ENCODE measurements around the gene PHPT1.

PHPT1 gene

GRCh38 chr9:136846376-136847087 lies 2.7 kb upstream of the PHPT1 start:
- no peak overlapping the region for H3K4me3 ChIP-seq (ENCODE audit: low read depth, low read length)
- TF ChIP-seq CTCF (IDR thresholded peaks at IDR 0.05; ENCODE audit: low read depth, low read length): no peak

GRCh38 chr9:136847088-136847825 lies 2.0 kb upstream of the PHPT1 start:
- no peak for TF ChIP-seq CTCF (IDR thresholded peaks at IDR 0.05; ENCODE audit: low read depth, low read length)
- peak overlapping the region; percentile 86 for H3K4me3 ChIP-seq (ENCODE audit: low read depth, low read length)

GRCh38 chr9:136847826-136848392 lies 1.3 kb upstream of the PHPT1 start:
- H3K4me3 ChIP-seq (ENCODE audit: low read depth, low read length): peak overlapping the region; percentile 86
- TF ChIP-seq CTCF (IDR thresholded peaks at IDR 0.05; ENCODE audit: low read depth, low read length): no peak

GRCh38 chr9:136848393-136849037 lies 694 bp upstream of the PHPT1 start:
- peak overlapping the region; percentile 86 for H3K4me3 ChIP-seq (ENCODE audit: low read depth, low read length)
- no peak for TF ChIP-seq CTCF (IDR thresholded peaks at IDR 0.05; ENCODE audit: low read depth, low read length)

GRCh38 chr9:136849960-136850865 lies 1.0 kb downstream of the PHPT1 start:
- TF ChIP-seq CTCF (IDR thresholded peaks at IDR 0.05; ENCODE audit: low read depth, low read length): no peak
- H3K4me3 ChIP-seq (ENCODE audit: low read depth, low read length): peak overlapping the region; percentile 86

GRCh38 chr9:136850866-136851775 lies 1.9 kb downstream of the PHPT1 start:
- H3K4me3 ChIP-seq (ENCODE audit: low read depth, low read length): no peak overlapping the region
- TF ChIP-seq CTCF (IDR thresholded peaks at IDR 0.05; ENCODE audit: low read depth, low read length): no peak
